HG02884 (cell line): Measurements from ENCODE around the gene CATSPERD.

Experiments
- ATAC-seq: cut with Tn5 transposase; IDR thresholded peaks from one replicate; pipeline ENCODE4 v1.9.1; 2021; ENCODE audit warnings: mild to moderate bottlenecking, moderate library complexity; ENCODE audit not compliant: unreplicated experiment

The CATSPERD gene

GRCh38 chr19:5826531-5827341 is 106.3 kb downstream of the CATSPERD start:
- no peak for ATAC-seq

GRCh38 chr19:5827342-5827890 is 107.0 kb downstream of the CATSPERD start:
- no peak for ATAC-seq

- ATAC-seq, result peak; percentile 57
Observed at GRCh38 chr19:5827891-5828660, 107.6 kb downstream of the CATSPERD start.
